Measurements from ENCODE around the gene HMGB2. TPM values are rescaled to one million over a fixed set of nuclear protein-coding genes. Genes with fewer than 3 reads are reported as not detected.

The HMGB2 gene
- total RNA-seq, 2 experiments from 2014 or later, result 610 to 614 TPM

DNA sequence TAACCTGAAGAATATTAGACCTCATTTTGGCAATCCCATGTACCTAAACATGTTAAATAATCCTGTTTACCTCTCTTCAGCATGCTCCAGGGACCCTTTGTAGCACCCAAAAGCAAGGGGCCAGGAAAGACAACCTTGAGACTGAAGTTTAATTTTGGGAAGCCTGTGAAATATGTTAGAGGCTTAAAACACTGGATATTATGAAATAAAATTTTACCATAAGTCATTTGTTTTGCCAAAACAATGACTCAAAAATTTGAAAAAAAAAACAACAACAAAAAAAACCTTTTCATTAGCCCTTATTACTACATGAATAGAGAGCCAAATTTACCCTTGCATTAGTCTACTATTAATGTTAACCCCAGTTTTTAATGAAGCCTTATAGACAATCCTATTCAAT lies 49.7 kb downstream of the HMGB2 start:
- intact Hi-C loops (cut with micrococcal nuclease), result loop anchor here (10.0 kb wide), 1 partner anchor 130 kb away; no protein-coding TSS in a partner anchor
- Mint-ChIP-seq H3K36me3 (peaks cover 25% of the 10 kb centered on the region), H3K9me3 (peaks cover 34% of the 10 kb centered on the region), H3K4me1 (ENCODE audit: low read depth) (peaks cover 12% of the 10 kb centered on the region), H3K27ac (no peak overlapping the region), H3K27me3 (no peaks in the 10 kb centered on the region), H3K4me3 (no peak overlapping the region)
- CTCF ChIA-PET, result no interaction called here
- POLR2A ChIA-PET, result no interaction called here
- DNase-seq, result no peak

DNA sequence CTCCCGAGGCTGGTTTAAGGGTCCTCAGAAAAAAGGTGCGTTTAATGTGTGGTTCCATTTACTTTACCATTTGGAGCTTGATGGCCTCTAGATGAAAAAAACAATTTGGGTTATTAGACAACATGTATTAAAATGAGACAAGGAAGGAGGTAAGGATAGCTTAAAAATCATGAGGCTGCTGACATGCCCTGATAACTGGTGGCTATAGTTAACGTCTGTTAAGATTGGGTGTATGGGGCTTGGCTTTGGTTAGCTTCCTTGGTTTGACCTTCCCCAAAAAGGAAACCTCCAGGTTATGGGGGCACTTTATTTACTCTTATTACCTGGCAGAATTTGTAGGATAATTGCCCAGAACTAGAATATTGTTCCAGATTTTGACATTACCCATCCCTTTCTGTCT lies 51.5 kb downstream of the HMGB2 start:
- DNase-seq, result no peak
- no peaks in the 10 kb centered on the region for H3K27me3 Mint-ChIP-seq
- H3K4me3 Mint-ChIP-seq, result no peak overlapping the region
- H3K36me3 Mint-ChIP-seq, result peaks cover 25% of the 10 kb centered on the region
- POLR2A ChIA-PET, result no interaction called here
- CTCF ChIA-PET, result no interaction called here
- H3K27ac Mint-ChIP-seq, result no peak overlapping the region
- no peaks in the 10 kb centered on the region for H3K4me1 Mint-ChIP-seq (ENCODE audit: low read depth)
- intact Hi-C loops (cut with micrococcal nuclease), result loop anchor here (10.0 kb wide), 1 partner anchor 132 kb away; no protein-coding TSS in a partner anchor
- H3K9me3 Mint-ChIP-seq, result peaks cover 30% of the 10 kb centered on the region

DNA sequence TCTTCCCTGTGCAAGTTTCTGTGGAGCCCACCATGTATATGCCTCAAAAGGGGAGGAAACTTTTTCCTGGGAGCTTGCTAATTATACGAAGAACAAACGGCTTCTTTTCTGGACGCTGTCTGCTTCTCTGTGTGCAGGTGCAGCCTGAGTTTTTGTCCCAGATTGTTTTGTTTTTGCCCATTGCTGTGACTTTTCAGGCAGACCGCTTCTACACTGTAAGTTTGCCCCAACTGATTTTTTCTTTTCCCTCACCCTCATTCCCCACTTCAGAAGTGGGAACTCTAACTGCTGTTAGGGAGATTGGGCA lies 51.9 kb downstream of the HMGB2 start:
- H3K4me1 Mint-ChIP-seq (ENCODE audit: low read depth), result no peaks in the 10 kb centered on the region
- no peak overlapping the region for H3K4me3 Mint-ChIP-seq
- no peak for DNase-seq
- H3K27ac Mint-ChIP-seq, result no peak overlapping the region
- CTCF ChIA-PET, result no interaction called here
- intact Hi-C loops (cut with micrococcal nuclease), result loop anchor here (10.0 kb wide), 1 partner anchor 133 kb away; no protein-coding TSS in a partner anchor
- peaks cover 25% of the 10 kb centered on the region for H3K9me3 Mint-ChIP-seq
- H3K36me3 Mint-ChIP-seq, result peaks cover 25% of the 10 kb centered on the region
- POLR2A ChIA-PET, result no interaction called here
- H3K27me3 Mint-ChIP-seq, result no peaks in the 10 kb centered on the region

DNA sequence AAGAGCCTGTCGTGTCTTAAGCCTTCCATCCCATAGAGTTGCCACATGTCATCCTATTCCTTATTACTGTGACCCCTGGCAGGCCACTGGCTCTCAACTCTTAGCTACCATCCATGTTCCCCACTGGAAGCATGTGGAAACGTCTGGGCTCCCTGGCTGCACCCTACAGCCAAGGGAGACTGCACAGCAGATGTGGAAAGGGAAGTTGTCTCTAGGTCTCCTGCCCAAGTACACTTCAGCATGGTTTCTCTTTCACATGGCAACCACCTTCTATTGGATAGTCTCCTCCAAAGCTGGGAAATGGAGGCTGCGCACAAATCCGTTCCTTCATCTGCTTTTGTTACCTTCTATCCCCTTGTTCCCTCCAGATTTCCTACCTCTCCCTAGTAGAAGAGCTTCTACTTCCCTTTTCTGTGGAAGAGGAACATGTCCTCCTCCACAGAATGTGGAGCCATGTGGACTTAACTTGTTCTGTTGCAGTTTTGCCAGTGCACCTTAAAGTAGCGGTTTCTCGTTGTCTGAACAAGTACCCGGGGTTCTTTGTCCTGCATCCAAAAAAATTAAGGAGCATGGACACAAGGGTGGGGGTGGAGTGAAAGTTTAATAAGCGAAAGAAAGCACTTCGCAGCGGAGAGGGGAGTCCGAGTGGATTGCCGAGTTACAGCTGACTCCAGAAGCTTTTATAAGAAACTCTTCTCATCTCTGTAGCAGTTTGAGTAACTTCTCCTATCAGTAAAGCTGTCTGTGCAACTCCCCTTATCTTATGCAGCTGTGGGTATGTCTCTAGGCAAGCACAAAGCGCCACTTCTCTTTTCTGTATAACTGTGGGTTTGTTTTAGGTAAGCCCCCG lies 52.5 kb downstream of the HMGB2 start:
- intact Hi-C loops (cut with micrococcal nuclease), result loop anchor here (10.0 kb wide), 1 partner anchor 133 kb away; no protein-coding TSS in a partner anchor
- H3K4me3 Mint-ChIP-seq, result no peak overlapping the region
- no peaks in the 10 kb centered on the region for H3K4me1 Mint-ChIP-seq (ENCODE audit: low read depth)
- no peak for DNase-seq
- peaks cover 20% of the 10 kb centered on the region for H3K9me3 Mint-ChIP-seq
- no peaks in the 10 kb centered on the region for H3K27me3 Mint-ChIP-seq
- CTCF ChIA-PET, result interaction anchor here (1.0 to 1.6 kb wide), 2 partner anchors 11 to 268 kb away, joined by 3 to 5 read pairs; no protein-coding TSS in a partner anchor
- H3K36me3 Mint-ChIP-seq, result peaks cover 23% of the 10 kb centered on the region
- POLR2A ChIA-PET, result no interaction called here
- H3K27ac Mint-ChIP-seq, result no peak overlapping the region

Other genes with a start within 250 kb of the HMGB2 start
- gene GALNT7, start 165.5 kb downstream of the HMGB2 start, total RNA-seq, result 10 to 100 TPM; 14.4 to 16.0 TPM
- gene SAP30, start 36.6 kb upstream of the HMGB2 start, total RNA-seq, result 10 to 100 TPM; 26.1 to 26.5 TPM
- not detected for gene SCRG1, start 64.8 kb upstream of the HMGB2 start, total RNA-seq
- not detected for gene HAND2, start 195.9 kb upstream of the HMGB2 start, total RNA-seq

Data from activated CD4-positive, alpha-beta memory T cell treated with anti-CD3 and anti-CD28 coated beads for 36 hours (primary cell).